ENCODE data around the gene FIGLA.
"Not testable (repeated sequence)": the region's sequence is repeated elsewhere in the genome, so short reads cannot be mapped to it uniquely, and the experiment has no call there.

The FIGLA gene

GRCh38 chr2:70807102-70807827 lies 16.8 kb upstream of the FIGLA start:
- H3K4me3 ChIP-seq (ENCODE audit: low read depth, low read length): no peak overlapping the region
- TF ChIP-seq MYC (IDR thresholded peaks at IDR 0.05; ENCODE audit: low read depth, low read length) (no peak), MAX (IDR thresholded peaks at IDR 0.05; ENCODE audit: low read depth, low read length) (no peak), POLR2A (IDR thresholded peaks at IDR 0.05; ENCODE audit: extremely low read depth, insufficient read length) (no peak), CTCF (IDR thresholded peaks at IDR 0.05; ENCODE audit: low read depth, low read length) (no peak)

GRCh38 chr2:70806620-70807019 lies 16.2 kb upstream of the FIGLA start:
- no peak overlapping the region for H3K4me3 ChIP-seq (ENCODE audit: low read depth, low read length)
- TF ChIP-seq CTCF (IDR thresholded peaks at IDR 0.05; ENCODE audit: low read depth, low read length): no peak
- no peak for TF ChIP-seq MYC (IDR thresholded peaks at IDR 0.05; ENCODE audit: low read depth, low read length)
- TF ChIP-seq POLR2A (IDR thresholded peaks at IDR 0.05; ENCODE audit: extremely low read depth, insufficient read length): no peak
- no peak for TF ChIP-seq MAX (IDR thresholded peaks at IDR 0.05; ENCODE audit: low read depth, low read length)
- no peak for DNase-seq (ENCODE audit: low read depth)

More at GRCh38 chr2:70807102-70807827, 16.8 kb upstream of the FIGLA start:
- no peak for DNase-seq (ENCODE audit: low read depth)

GRCh38 chr2:70806013-70806412 lies 15.6 kb upstream of the FIGLA start:
- no peak for TF ChIP-seq POLR2A (IDR thresholded peaks at IDR 0.05; ENCODE audit: extremely low read depth, insufficient read length)
- no peak for TF ChIP-seq CTCF (IDR thresholded peaks at IDR 0.05; ENCODE audit: low read depth, low read length)
- TF ChIP-seq MYC (IDR thresholded peaks at IDR 0.05; ENCODE audit: low read depth, low read length): no peak
- TF ChIP-seq MAX (IDR thresholded peaks at IDR 0.05; ENCODE audit: low read depth, low read length): no peak
- H3K4me3 ChIP-seq (ENCODE audit: low read depth, low read length): no peak overlapping the region
- DNase-seq (ENCODE audit: low read depth): no peak

GRCh38 chr2:70801607-70802263 lies 11.3 kb upstream of the FIGLA start:
- H3K4me3 ChIP-seq (ENCODE audit: low read depth, low read length): no peak overlapping the region
- TF ChIP-seq POLR2A (IDR thresholded peaks at IDR 0.05; ENCODE audit: extremely low read depth, insufficient read length) (no peak), MYC (IDR thresholded peaks at IDR 0.05; ENCODE audit: low read depth, low read length) (no peak), MAX (IDR thresholded peaks at IDR 0.05; ENCODE audit: low read depth, low read length) (no peak), CTCF (IDR thresholded peaks at IDR 0.05; ENCODE audit: low read depth, low read length) (no peak)
- DNase-seq (ENCODE audit: low read depth): no peak

GRCh38 chr2:70799706-70800105 lies 9.3 kb upstream of the FIGLA start:
- TF ChIP-seq CTCF (IDR thresholded peaks at IDR 0.05; ENCODE audit: low read depth, low read length): no peak
- TF ChIP-seq MAX (IDR thresholded peaks at IDR 0.05; ENCODE audit: low read depth, low read length): no peak
- no peak for TF ChIP-seq MYC (IDR thresholded peaks at IDR 0.05; ENCODE audit: low read depth, low read length)
- TF ChIP-seq POLR2A (IDR thresholded peaks at IDR 0.05; ENCODE audit: extremely low read depth, insufficient read length): no peak
- DNase-seq (ENCODE audit: low read depth): no peak
- no peak overlapping the region for H3K4me3 ChIP-seq (ENCODE audit: low read depth, low read length)

GRCh38 chr2:70797996-70798395 lies 7.6 kb upstream of the FIGLA start:
- H3K4me3 ChIP-seq (ENCODE audit: low read depth, low read length): not testable (repeated sequence)
- DNase-seq (ENCODE audit: low read depth): peak; percentile 15
